Endothelial cell of umbilical vein (primary cell): Measurements from ENCODE around the gene HLA-F. TPM values are rescaled to one million over a fixed set of nuclear protein-coding genes. Genes with fewer than 3 reads are reported as not detected.

Source experiments
- BruUV-seq: library from RNA; stranded (reverse); fragments of 400-500 nt; replicated peaks from 2 replicates; lab custom pipeline; 2021; lab: Mats Ljungman, UMichigan
- CTCF ChIA-PET: fragments of 300-600, 350-600 bp; sonication (Branson Sonifier 250); formaldehyde crosslinking; loops from one replicate; lab custom pipeline; 2021; ENCODE audit warnings: antibody characterized with exemption, inconsistent platforms; lab: Charles Lee
- POLR2A ChIA-PET: fragments of 300-600, 350-600 bp; sonication (Branson Sonifier 250); formaldehyde crosslinking; loops from one replicate; lab custom pipeline; 2021; ENCODE audit warnings: antibody characterized with exemption, inconsistent platforms; lab: Charles Lee
- DNase-seq: peaks from one replicate; pipeline ENCODE4 v3.0.0-alpha.2; 2011; ENCODE audit warnings: low read depth, low spot score
- FAIRE-seq: peaks from 2 replicates; lab custom pipeline; 2011; peaks lifted over from hg19 to GRCh38; lab: Jason Lieb, UNC
- H2AFZ ChIP-seq: 2 replicates; pipeline ENCODE4 v1.6.0; 2012; ENCODE audit warnings: low read depth, low read length, control low read depth, inconsistent platforms
- H3K27ac ChIP-seq: 2 replicates; pipeline ENCODE4 v1.5.1; 2011; ENCODE audit warnings: low read depth, mild to moderate bottlenecking, control low read depth, low read length, moderate library complexity; ENCODE audit not compliant: insufficient read depth
- H3K27me3 ChIP-seq, 2 experiments: 2 replicates each; pipeline versions ENCODE4 v1.6.0 to v1.6.1; 2011; ENCODE audit warnings: low read length in 2 of 2, mixed read lengths in 1 of 2; ENCODE audit not compliant: control insufficient read depth in 2 of 2, insufficient read depth in 2 of 2
- H3K36me3 ChIP-seq, 2 experiments: 2 replicates in 1 of 2; 3 replicates in 1 of 2; pipeline ENCODE4 v1.5.1; 2011; ENCODE audit warnings: low read length in 2 of 2, mild to moderate bottlenecking in 1 of 2, moderate library complexity in 1 of 2; ENCODE audit not compliant: control insufficient read depth in 2 of 2, insufficient read depth in 2 of 2; ENCODE audit errors: extremely low read depth in 1 of 2
- H3K4me1 ChIP-seq: 3 replicates; pipeline ENCODE4 v1.5.1; 2011; ENCODE audit warnings: mild to moderate bottlenecking, low read length; ENCODE audit not compliant: control insufficient read depth, insufficient read depth; ENCODE audit errors: extremely low read depth
- H3K4me2 ChIP-seq: 2 replicates; pipeline ENCODE4 v1.6.1; 2011; ENCODE audit warnings: low read length, control low read depth, mixed read lengths; ENCODE audit not compliant: insufficient read depth
- H3K4me3 ChIP-seq, 3 experiments: fragments of 200-600 bp in 1 of 3; sonication (generic), shearing (Covaris generic) in 1 of 3; replicated peaks in 1 of 3; 2 replicates each; pipeline ENCODE4 v1.5.1; 2011 to 2016; ENCODE audit warnings: control low read depth in 3 of 3, low read length in 3 of 3, mild to moderate bottlenecking in 2 of 3, inconsistent platforms in 1 of 3, low read depth in 1 of 3, moderate library complexity in 1 of 3; ENCODE audit not compliant: insufficient read depth in 1 of 3
- H3K79me2 ChIP-seq: 2 replicates; pipeline ENCODE4 v1.6.0; 2012; ENCODE audit warnings: low read length, inconsistent platforms; ENCODE audit not compliant: control insufficient read depth, insufficient read depth
- H3K9ac ChIP-seq: replicated peaks from 2 replicates; pipeline ENCODE3; 2011; ENCODE audit warnings: low read length, control low read depth; ENCODE audit not compliant: insufficient read depth; ENCODE audit errors: extremely low read depth
- H3K9me1 ChIP-seq: replicated peaks from 3 replicates; pipeline ENCODE4 v1.6.0; 2011; ENCODE audit warnings: mild to moderate bottlenecking, low read length; ENCODE audit not compliant: control insufficient read depth, insufficient read depth; ENCODE audit errors: extremely low read depth
- H3K9me3 ChIP-seq: replicated peaks from 2 replicates; pipeline ENCODE4 v1.5.1; 2012; ENCODE audit warnings: low read length, inconsistent platforms; ENCODE audit not compliant: control insufficient read depth, insufficient read depth
- H4K20me1 ChIP-seq: replicated peaks from 2 replicates; pipeline ENCODE3; 2011; ENCODE audit warnings: mild to moderate bottlenecking, low read length; ENCODE audit not compliant: control insufficient read depth, insufficient read depth; ENCODE audit errors: extremely low read depth
- EZH2 ChIP-seq: IDR thresholded peaks from 2 replicates; pipeline ENCODE4 v1.6.1; 2012; ENCODE audit warnings: borderline replicate concordance, low read depth, mild to moderate bottlenecking, moderate library complexity, low read length, inconsistent platforms; ENCODE audit not compliant: severe bottlenecking
- FOS ChIP-seq: IDR thresholded peaks from 2 replicates; pipeline ENCODE4 v1.6.1; 2011; ENCODE audit warnings: mild to moderate bottlenecking, low read length, moderate library complexity, borderline replicate concordance; ENCODE audit not compliant: insufficient read depth
- GATA2 ChIP-seq: IDR thresholded peaks from 2 replicates; pipeline ENCODE4 v1.7.0; 2011; ENCODE audit warnings: low read depth, mild to moderate bottlenecking, moderate library complexity, mixed read lengths, low read length; ENCODE audit not compliant: insufficient read length, insufficient read depth
- JUN ChIP-seq: IDR thresholded peaks from 2 replicates; pipeline ENCODE4 v1.6.1; 2011; ENCODE audit warnings: borderline replicate concordance, low read depth; ENCODE audit not compliant: insufficient read length, insufficient read depth
- MAX ChIP-seq: IDR thresholded peaks from 2 replicates; pipeline ENCODE4 v1.6.1; 2011; ENCODE audit not compliant: insufficient read depth, insufficient read length
- MYC ChIP-seq: IDR thresholded peaks from one replicate; pipeline ENCODE4 v1.6.1; 2011; ENCODE audit warnings: mild to moderate bottlenecking, low read depth, low read length
- POLR2A ChIP-seq: IDR thresholded peaks from 2 replicates; pipeline ENCODE4 v1.6.1; 2012; ENCODE audit warnings: low read depth, mild to moderate bottlenecking, control low read depth, low read length
- POLR2AphosphoS5 ChIP-seq: IDR thresholded peaks from 2 replicates; pipeline ENCODE4 v1.6.1; 2012; ENCODE audit warnings: low read depth, mild to moderate bottlenecking, control low read depth, low read length, moderate library complexity; ENCODE audit not compliant: insufficient read depth
- dilution Hi-C: fragments of 300-500 bp; cut with MboI; formaldehyde crosslinking; loops from one replicate; pipeline ENCODE4 v1.15.0; 2019; ENCODE audit warnings: low sequenced_read_pairs; ENCODE audit not compliant: extremely low pct_ligation_motif_present
- intact Hi-C: fragments of 100-400 bp; cut with micrococcal nuclease; formaldehyde crosslinking; loops from one replicate; pipeline ENCODE4 v1.10.0; 2022
- polyA plus RNA-seq, 4 experiments: library from polyadenylated mRNA; depleted of rRNA in 3 of 4; stranded (reverse) in 3 of 4; unstranded in 1 of 4; fragments of >200 nt; gene quantifications; 2 replicates each; pipeline versions ENCODE4 v1.2.1 to v1.2.3, GENCODE V29; 2011 to 2012; ENCODE audit warnings: missing spikeins in 1 of 4
- total RNA-seq: library from RNA; stranded (reverse); gene quantifications from 2 replicates; pipeline ENCODE4 v1.2.3, GENCODE V29; 2021
- TF ChIP-seq, protein P1 (sequence below), 2 donors: IDR thresholded peaks; 1 replicate in 1 of 2; 2 replicates in 1 of 2; pipeline ENCODE4 v1.5.1; 2011; ENCODE audit warnings: low read length in 2 of 2, mild to moderate bottlenecking in 2 of 2, moderate library complexity in 2 of 2, control low read depth in 1 of 2, inconsistent platforms in 1 of 2, low read depth in 1 of 2; ENCODE audit not compliant: insufficient read depth in 1 of 2; ENCODE audit errors: extremely low read depth in 1 of 2

HLA-F gene
- total and polyA plus RNA-seq, 2 donors (not counting 3 experiments of a cell fraction or from before 2014, with no cell fraction given) = 1.5 to 1.6 TPM

- H3K9me1 ChIP-seq = no peaks in the 10 kb centered on the region
- TF ChIP-seq EZH2 (no peak), JUN (no peak), FOS (no peak), POLR2AphosphoS5 (no peak), MYC (no peak), GATA2 (no peak), POLR2A (no peak), MAX (no peak)
- TF ChIP-seq, protein P1, sequence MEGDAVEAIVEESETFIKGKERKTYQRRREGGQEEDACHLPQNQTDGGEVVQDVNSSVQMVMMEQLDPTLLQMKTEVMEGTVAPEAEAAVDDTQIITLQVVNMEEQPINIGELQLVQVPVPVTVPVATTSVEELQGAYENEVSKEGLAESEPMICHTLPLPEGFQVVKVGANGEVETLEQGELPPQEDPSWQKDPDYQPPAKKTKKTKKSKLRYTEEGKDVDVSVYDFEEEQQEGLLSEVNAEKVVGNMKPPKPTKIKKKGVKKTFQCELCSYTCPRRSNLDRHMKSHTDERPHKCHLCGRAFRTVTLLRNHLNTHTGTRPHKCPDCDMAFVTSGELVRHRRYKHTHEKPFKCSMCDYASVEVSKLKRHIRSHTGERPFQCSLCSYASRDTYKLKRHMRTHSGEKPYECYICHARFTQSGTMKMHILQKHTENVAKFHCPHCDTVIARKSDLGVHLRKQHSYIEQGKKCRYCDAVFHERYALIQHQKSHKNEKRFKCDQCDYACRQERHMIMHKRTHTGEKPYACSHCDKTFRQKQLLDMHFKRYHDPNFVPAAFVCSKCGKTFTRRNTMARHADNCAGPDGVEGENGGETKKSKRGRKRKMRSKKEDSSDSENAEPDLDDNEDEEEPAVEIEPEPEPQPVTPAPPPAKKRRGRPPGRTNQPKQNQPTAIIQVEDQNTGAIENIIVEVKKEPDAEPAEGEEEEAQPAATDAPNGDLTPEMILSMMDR (IDR thresholded peaks at IDR 0.05; ENCODE audit: extremely low read depth in 1 of 2, insufficient read depth in 1 of 2, low read depth in 1 of 2, low read length in 2 of 2) = no peak
- H3K4me2 ChIP-seq = no peak overlapping the region
- no peak overlapping the region for H3K4me3 ChIP-seq
- H3K36me3 ChIP-seq = no peaks in the 10 kb centered on the region
- no peak overlapping the region for H3K27ac ChIP-seq
- DNase-seq (no peak), FAIRE-seq (no peak)
- ChIA-PET CTCF (interaction anchor here (1.3 kb wide), 1 partner anchor 20 kb away, joined by 7 read pairs; no protein-coding TSS in a partner anchor), POLR2A (no interaction called here)
- H3K9ac ChIP-seq = no peak overlapping the region
- H3K9me3 ChIP-seq = no peaks in the 10 kb centered on the region
- intact Hi-C loops (no loop called here), dilution Hi-C loops (no loop called here)
- peaks cover 0 to 3% of the 10 kb centered on the region in 2 experiments for H3K27me3 ChIP-seq
- H4K20me1 ChIP-seq = no peaks in the 10 kb centered on the region
- BruUV-seq = no TSS peak
- H3K79me2 ChIP-seq = no peaks in the 10 kb centered on the region
- H2AFZ ChIP-seq = no peak overlapping the region
- no peaks in the 10 kb centered on the region for H3K4me1 ChIP-seq
Measured at GRCh38 chr6:29674008-29674407, 49.2 kb upstream of the HLA-F start.
